B cell (primary cell): ENCODE results near the gene TECR.

Experiments used
- CTCF ChIP-seq: fragments of 200-600 bp; IDR thresholded peaks from one replicate; pipeline ENCODE4 v1.8.0; 2022; ENCODE audit warnings: antibody characterized with exemption, mild to moderate bottlenecking
- EZH2 ChIP-seq: IDR thresholded peaks from 2 replicates; pipeline ENCODE4 v1.6.1; 2012; ENCODE audit warnings: borderline replicate concordance, low read depth, mild to moderate bottlenecking, moderate library complexity, low read length; ENCODE audit not compliant: insufficient read depth, poor library complexity, severe bottlenecking

DNA sequence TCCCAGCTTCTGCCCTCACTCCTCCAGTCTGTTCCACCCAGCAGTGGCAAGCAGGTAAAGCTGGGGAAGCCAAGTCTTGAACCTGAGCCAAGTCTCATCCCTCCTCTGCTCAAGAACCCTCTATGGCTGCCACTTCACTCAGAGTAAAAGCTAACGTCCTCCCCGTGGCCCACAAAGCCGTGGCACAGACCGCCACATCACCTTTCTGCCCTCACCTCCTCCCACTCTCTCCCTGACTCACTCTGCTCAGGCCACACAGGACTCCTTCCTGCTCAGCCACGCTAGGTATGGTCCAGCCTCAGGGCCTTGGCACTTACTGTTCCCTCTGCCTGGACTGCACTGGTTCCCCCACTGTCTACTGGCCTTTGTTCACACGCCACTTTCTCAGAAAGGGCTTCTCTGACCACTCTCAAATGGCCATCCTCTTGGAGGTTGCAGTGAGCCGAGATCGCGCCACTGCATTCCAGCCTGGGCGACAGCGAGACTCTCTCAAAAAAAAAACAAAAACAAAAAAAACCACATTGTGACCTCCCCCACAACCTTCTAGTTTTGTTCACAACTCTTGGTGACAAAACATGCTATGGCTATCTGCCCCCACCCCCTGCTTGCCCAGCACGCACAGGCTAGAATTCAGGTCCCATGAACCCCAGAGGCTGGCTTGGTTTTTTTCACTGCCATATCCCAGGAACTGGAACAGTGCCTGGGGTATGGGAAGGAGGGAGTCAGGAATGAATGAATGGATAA lies 26.7 kb downstream of the TECR start:
- TF ChIP-seq CTCF (no peak), EZH2 (no peak)
